ENCODE data around the gene ATF7IP2. TPM values are rescaled to one million over a fixed set of nuclear protein-coding genes. Genes with fewer than 3 reads are reported as not detected.

Gene ATF7IP2
- total RNA-seq, 2 donors from 2014 or later: 84.6 to 86.7 TPM

GRCh38 chr16:10517868-10518267, 132.0 kb downstream of the ATF7IP2 start:
- Mint-ChIP-seq H3K27me3 (peaks cover 10% of the 10 kb centered on the region), H3K36me3 (ENCODE audit: low read depth) (no peaks in the 10 kb centered on the region), H3K4me1 (peaks cover 2% of the 10 kb centered on the region), H3K4me3 (no peak overlapping the region), H3K27ac (no peak overlapping the region)
- no peak for ATAC-seq
- H3K9me3 ChIP-seq (ENCODE audit: control insufficient read depth, low read length, poor library complexity, severe bottlenecking): no peaks in the 10 kb centered on the region
- no peak for DNase-seq

- ATAC-seq (no peak), DNase-seq (no peak)
- Mint-ChIP-seq H3K4me1 (peaks cover 2% of the 10 kb centered on the region), H3K27me3 (peaks cover 10% of the 10 kb centered on the region), H3K36me3 (ENCODE audit: low read depth) (no peaks in the 10 kb centered on the region), H3K27ac (no peak overlapping the region), H3K4me3 (no peak overlapping the region)
- H3K9me3 ChIP-seq (ENCODE audit: control insufficient read depth, low read length, poor library complexity, severe bottlenecking): no peaks in the 10 kb centered on the region
Measured at GRCh38 chr16:10518479-10519041, 132.7 kb downstream of the ATF7IP2 start.

DNA sequence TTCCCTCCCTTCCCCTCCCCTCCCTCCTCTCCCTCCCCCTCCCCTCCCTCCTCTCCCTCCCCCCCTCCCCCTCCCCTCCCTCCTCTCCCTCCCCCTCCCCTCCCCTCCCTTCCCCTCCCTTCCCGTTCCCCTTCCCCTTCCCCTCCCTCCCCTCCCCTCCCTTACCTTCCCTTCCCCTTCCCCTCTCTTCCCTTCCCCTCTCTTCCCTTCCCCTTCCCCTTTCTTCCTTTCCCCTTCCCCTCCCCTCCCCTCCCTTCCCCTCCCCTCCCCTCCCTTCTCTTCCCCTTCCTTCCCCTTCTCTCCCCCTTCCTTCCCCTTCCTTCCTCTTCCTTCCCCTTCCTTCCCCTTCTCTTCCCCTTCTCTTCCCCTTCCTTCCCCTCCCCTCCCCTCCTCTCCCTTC, 133.4 kb downstream of the ATF7IP2 start:
- H3K4me1 Mint-ChIP-seq: peaks cover 2% of the 10 kb centered on the region
- ATAC-seq: no peak

DNA sequence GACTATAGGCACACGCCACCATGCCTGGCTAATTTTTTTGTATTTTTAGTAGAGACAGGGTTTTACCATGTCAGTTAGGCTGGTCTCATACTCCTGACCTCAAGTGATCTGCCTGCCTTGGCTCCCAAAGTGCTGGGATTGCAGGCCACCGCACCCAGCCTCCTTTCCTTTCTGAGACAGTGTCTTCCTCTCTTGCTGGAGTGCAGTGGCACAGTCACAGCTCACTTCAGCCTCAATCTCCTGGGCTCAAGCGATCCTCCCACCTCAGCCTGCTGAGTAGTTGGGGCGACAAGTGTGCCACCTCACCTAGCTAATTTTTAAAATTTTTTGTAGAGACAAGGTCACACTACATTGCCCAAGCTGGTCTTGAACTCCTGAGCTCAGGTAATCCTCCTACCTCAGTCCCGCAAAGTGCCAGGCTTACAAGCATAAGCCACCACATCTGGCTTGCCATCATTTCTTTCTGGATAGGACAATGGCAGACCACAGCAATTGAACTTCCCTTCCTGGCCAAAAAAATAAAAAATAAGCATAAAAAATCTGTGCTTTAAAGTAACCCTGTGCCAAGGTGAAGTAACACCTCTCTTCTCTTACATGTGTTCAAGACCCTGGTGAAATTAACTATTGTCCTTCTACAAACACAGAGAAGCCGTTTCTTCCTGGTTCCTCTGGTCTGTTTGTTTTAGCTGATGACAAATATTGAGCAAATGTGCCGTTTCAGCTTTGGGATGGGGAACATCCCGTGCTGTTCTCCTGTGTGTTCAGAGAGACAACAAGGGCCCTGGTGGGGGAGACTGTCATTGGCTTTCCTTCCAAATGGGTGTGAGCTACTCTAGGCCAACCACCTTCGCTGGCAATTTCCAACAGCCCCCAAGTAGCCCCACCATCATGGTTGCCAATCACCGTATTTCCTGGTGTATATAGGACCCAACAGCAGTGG, 134.3 kb downstream of the ATF7IP2 start:
- no peak for ATAC-seq
- DNase-seq: no peak
- H3K9me3 ChIP-seq (ENCODE audit: control insufficient read depth, low read length, poor library complexity, severe bottlenecking): no peaks in the 10 kb centered on the region
- Mint-ChIP-seq H3K4me3 (no peak overlapping the region), H3K36me3 (ENCODE audit: low read depth) (no peaks in the 10 kb centered on the region), H3K27me3 (peaks cover 6% of the 10 kb centered on the region), H3K27ac (no peak overlapping the region), H3K4me1 (peaks cover 2% of the 10 kb centered on the region)

More for the DNA sequence above, 133.4 kb downstream of the ATF7IP2 start:
- H3K36me3 Mint-ChIP-seq (ENCODE audit: low read depth): no peaks in the 10 kb centered on the region
- H3K9me3 ChIP-seq (ENCODE audit: control insufficient read depth, low read length, poor library complexity, severe bottlenecking): no peaks in the 10 kb centered on the region
- DNase-seq: no peak
- no peak overlapping the region for H3K27ac Mint-ChIP-seq
- H3K4me3 Mint-ChIP-seq: no peak overlapping the region
- peaks cover 7% of the 10 kb centered on the region for H3K27me3 Mint-ChIP-seq

GRCh38 chr16:10520869-10521578, 135.2 kb downstream of the ATF7IP2 start:
- Mint-ChIP-seq H3K27ac (no peak overlapping the region), H3K4me1 (peaks cover 2% of the 10 kb centered on the region), H3K36me3 (ENCODE audit: low read depth) (no peaks in the 10 kb centered on the region), H3K4me3 (no peak overlapping the region), H3K27me3 (peaks cover 6% of the 10 kb centered on the region)
- H3K9me3 ChIP-seq (ENCODE audit: control insufficient read depth, low read length, poor library complexity, severe bottlenecking): no peaks in the 10 kb centered on the region
- DNase-seq (no peak), ATAC-seq (no peak)

DNA sequence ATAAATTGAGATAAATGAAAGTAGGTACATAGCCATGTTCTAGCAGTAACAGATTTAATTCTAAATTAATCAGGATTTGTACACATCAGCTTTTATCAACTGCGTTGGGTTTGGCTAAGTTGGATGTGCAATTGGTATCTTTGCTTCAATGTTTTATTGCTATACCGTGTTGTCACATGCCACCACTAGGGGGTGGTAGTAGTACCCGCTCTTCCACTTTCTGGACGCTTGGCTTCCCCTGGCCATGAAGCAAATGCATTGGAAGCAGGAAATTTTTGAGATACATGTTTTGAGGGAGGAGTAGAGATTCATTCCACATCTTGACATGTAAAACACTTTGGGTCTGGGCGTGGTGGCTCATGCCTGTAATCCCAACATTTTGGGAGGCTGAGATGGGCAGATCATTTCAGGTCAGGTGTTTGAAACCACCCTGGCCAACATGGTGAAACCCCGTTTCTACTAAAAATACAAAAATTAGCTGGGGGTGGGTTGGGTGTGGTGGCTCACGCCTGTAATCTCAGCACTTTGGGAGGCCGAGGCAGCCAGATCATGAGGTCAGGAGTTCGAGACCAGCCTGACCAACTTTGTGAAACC, 135.9 kb downstream of the ATF7IP2 start:
- DNase-seq (peak in 2 of 3 donors; percentile 9 to 22), ATAC-seq (peak; percentile 63)
- no peak overlapping the region for H3K4me3 Mint-ChIP-seq
- H3K4me1 Mint-ChIP-seq: peaks cover 2% of the 10 kb centered on the region
- no peak overlapping the region for H3K27ac Mint-ChIP-seq
- H3K27me3 Mint-ChIP-seq: peaks cover 6% of the 10 kb centered on the region
- H3K9me3 ChIP-seq (ENCODE audit: control insufficient read depth, low read length, poor library complexity, severe bottlenecking): no peaks in the 10 kb centered on the region
- H3K36me3 Mint-ChIP-seq (ENCODE audit: low read depth): no peaks in the 10 kb centered on the region

GRCh38 chr16:10522966-10523365, 137.1 kb downstream of the ATF7IP2 start:
- no peaks in the 10 kb centered on the region for H3K36me3 Mint-ChIP-seq (ENCODE audit: low read depth)
- no peak overlapping the region for H3K4me3 Mint-ChIP-seq
- no peak overlapping the region for H3K27ac Mint-ChIP-seq
- peaks cover 6% of the 10 kb centered on the region for H3K27me3 Mint-ChIP-seq
- no peak for ATAC-seq
- H3K9me3 ChIP-seq (ENCODE audit: control insufficient read depth, low read length, poor library complexity, severe bottlenecking): no peaks in the 10 kb centered on the region
- H3K4me1 Mint-ChIP-seq: peaks cover 2% of the 10 kb centered on the region
- no peak for DNase-seq

- ATAC-seq (no peak), DNase-seq (no peak)
- Mint-ChIP-seq H3K27me3 (peaks cover 4% of the 10 kb centered on the region), H3K4me3 (no peak overlapping the region), H3K4me1 (peaks cover 2% of the 10 kb centered on the region), H3K27ac (no peak overlapping the region), H3K36me3 (ENCODE audit: low read depth) (no peaks in the 10 kb centered on the region)
- no peaks in the 10 kb centered on the region for H3K9me3 ChIP-seq (ENCODE audit: control insufficient read depth, low read length, poor library complexity, severe bottlenecking)
Measured at GRCh38 chr16:10525214-10525825, 139.5 kb downstream of the ATF7IP2 start.

DNA sequence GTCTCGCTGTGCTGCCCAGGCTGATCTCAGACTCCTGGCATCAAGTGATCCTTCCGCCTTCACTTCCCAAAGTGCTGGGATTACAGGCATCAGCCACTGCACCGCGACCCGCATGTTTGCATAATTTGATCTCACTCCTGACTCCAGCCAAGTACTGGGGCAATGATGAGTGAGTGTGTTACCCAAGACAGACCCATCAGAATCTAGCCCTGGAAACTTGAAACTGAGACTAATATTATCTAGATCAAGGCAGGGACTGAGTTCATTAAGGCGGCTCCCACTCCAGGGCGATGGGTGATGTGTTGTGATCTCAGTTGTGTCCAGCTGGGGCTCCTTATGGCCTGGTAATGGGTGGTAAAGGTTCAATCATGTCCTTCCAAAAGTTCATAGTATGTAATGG, 141.1 kb downstream of the ATF7IP2 start:
- ATAC-seq: no peak
- no peak overlapping the region for H3K27ac Mint-ChIP-seq
- no peaks in the 10 kb centered on the region for H3K4me1 Mint-ChIP-seq
- no peak for DNase-seq
- no peaks in the 10 kb centered on the region for H3K27me3 Mint-ChIP-seq
- H3K36me3 Mint-ChIP-seq (ENCODE audit: low read depth): no peaks in the 10 kb centered on the region
- no peak overlapping the region for H3K4me3 Mint-ChIP-seq
- no peaks in the 10 kb centered on the region for H3K9me3 ChIP-seq (ENCODE audit: control insufficient read depth, low read length, poor library complexity, severe bottlenecking)

DNA sequence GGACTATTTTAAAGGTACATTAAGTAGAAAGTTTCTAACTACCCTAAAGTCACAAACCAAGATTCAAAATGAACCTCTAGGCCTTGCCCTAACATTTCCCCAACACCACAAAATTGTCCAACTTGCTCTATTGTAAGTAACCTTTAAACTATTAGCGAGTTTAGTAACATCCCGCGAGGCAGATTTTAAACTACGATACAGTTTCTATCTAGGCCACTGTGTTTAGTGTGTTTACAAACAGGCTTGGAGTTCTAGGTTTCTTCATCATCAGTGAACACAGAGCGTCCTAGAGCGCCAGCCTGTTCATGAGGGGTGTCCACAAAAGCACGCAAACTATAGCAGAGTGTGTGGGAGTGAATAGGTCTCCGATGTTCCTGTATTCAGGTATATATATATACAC, 142.8 kb downstream of the ATF7IP2 start:
- Mint-ChIP-seq H3K4me3 (no peak overlapping the region), H3K27me3 (no peaks in the 10 kb centered on the region), H3K27ac (no peak overlapping the region), H3K4me1 (no peaks in the 10 kb centered on the region), H3K36me3 (ENCODE audit: low read depth) (no peaks in the 10 kb centered on the region)
- DNase-seq (no peak), ATAC-seq (no peak)
- no peaks in the 10 kb centered on the region for H3K9me3 ChIP-seq (ENCODE audit: control insufficient read depth, low read length, poor library complexity, severe bottlenecking)

DNA sequence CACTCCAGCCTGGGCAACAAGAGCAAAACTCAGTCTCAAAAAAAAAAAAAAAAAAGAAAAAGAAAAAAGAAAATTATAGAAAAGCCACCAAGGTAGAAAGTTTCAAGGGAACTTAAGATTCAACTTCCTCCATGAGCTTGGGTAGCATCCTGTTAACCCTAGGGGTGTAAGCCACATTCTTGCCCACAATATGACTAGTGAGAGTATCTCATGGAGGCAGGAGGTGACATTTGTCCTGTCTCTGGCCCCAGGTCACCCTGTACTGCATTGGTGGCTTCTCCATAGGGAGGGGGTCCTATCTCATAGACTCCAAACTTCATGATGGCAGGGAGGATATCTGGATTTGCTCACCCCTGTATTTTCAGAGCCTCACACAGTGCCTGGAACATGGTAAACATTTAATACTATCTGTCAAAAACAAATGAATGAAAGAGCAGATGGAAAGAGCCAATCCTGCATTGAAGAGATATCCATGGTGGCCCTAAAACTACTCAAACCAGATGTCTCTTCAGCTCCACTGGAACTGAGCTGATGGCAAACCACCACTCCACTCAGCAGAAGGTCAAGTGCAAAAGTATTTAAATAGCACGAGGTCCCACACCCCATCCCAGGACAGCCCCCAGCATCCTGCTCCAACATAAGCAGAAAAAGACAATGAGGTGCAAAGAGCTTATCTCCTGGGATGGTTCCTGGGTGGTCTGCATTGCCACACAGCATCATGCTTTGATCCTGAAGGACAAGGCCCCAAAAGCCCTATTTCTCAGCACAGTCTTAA, 144.2 kb downstream of the ATF7IP2 start:
- no peak overlapping the region for H3K27ac Mint-ChIP-seq
- no peak for ATAC-seq
- no peaks in the 10 kb centered on the region for H3K4me1 Mint-ChIP-seq
- no peaks in the 10 kb centered on the region for H3K9me3 ChIP-seq (ENCODE audit: control insufficient read depth, low read length, poor library complexity, severe bottlenecking)
- no peak for DNase-seq
- no peaks in the 10 kb centered on the region for H3K27me3 Mint-ChIP-seq
- H3K4me3 Mint-ChIP-seq: no peak overlapping the region
- H3K36me3 Mint-ChIP-seq (ENCODE audit: low read depth): no peaks in the 10 kb centered on the region

GRCh38 chr16:10530685-10531084, 144.8 kb downstream of the ATF7IP2 start:
- DNase-seq (no peak), ATAC-seq (no peak)
- Mint-ChIP-seq H3K27me3 (no peaks in the 10 kb centered on the region), H3K36me3 (ENCODE audit: low read depth) (no peaks in the 10 kb centered on the region), H3K4me1 (no peaks in the 10 kb centered on the region), H3K4me3 (no peak overlapping the region), H3K27ac (no peak overlapping the region)
- no peaks in the 10 kb centered on the region for H3K9me3 ChIP-seq (ENCODE audit: control insufficient read depth, low read length, poor library complexity, severe bottlenecking)

Measured in T-helper 17 cell (primary cell).